HG03469 (cell line): ENCODE results near the gene TLE4.
A peak's percentile ranks its signal among the peaks of the same experiment; 100 is the strongest.
"Not testable (repeated sequence)": the region's sequence is repeated elsewhere in the genome, so short reads cannot be mapped to it uniquely, and the experiment has no call there.

Experiments
- ATAC-seq: cut with Tn5 transposase; IDR thresholded peaks from one replicate; pipeline ENCODE4 v1.9.1; 2021; ENCODE audit warnings: mild to moderate bottlenecking, moderate library complexity, moderate number of reproducible peaks; ENCODE audit not compliant: unreplicated experiment

Gene TLE4

GRCh38 chr9:79630521-79631403, 59.0 kb downstream of the TLE4 start:
- peak; percentile 85 for ATAC-seq

- no peak for ATAC-seq
Measured at GRCh38 chr9:79632060-79632459, 60.3 kb downstream of the TLE4 start.

DNA sequence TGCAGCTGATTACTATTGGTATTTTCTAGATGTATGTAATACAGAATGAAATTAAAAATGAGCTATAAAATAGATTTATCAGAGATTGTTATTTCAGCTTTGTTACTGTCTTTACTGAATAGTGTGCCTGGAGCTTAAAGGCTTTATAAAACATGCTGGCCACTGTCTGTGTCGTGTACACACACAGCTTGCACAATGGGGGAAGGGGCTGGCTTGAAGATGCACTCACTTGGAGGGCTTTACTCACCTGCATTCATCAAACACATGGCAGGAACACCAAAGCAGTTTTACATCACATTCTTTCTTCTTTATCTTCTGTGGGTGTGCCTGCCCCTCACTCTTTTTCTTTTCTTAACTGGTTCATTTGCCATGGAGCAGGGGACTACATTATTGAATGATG, 60.9 kb downstream of the TLE4 start:
- no peak for ATAC-seq

DNA sequence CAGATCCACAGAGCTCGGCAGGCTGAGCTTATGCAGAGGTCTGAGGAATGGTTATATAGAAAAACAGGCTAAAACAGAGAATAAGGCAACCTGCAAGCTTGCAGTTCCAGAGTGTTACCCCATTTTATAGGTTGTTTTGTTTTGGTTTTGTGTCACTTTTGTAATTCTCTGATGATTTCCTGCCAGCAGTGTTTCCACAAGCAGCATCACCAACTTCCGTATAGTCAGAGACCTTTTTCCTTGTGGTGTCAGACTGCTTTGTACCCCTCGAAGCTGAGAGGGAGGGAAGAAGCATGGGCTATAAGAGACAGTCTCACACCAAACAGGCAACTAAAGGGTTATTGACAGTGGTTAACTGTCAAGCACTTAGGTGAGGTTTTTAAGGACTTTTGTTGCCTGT, 61.8 kb downstream of the TLE4 start:
- no peak for ATAC-seq

- no peak for ATAC-seq
Measured at GRCh38 chr9:79637177-79637925, 65.6 kb downstream of the TLE4 start.

DNA sequence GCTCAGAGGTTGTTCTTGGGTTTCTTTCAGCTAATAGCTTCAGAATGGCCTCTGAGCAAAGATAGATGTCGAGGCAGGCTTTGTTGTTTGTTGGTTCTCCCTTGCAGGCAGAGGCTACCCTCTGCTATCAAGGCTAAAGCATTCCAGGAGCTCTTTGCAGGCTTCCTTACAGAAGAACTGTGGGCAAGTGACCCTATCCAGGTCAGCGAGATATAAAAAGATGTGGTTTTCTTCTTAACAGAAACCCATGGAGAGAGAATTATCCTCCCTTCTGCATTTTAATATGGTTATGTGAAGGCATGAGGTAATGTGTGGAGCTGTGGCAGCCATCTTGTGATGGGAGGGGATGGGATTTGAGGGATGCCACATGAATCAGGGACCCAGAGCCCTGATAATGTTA, 67.0 kb downstream of the TLE4 start:
- no peak for ATAC-seq

DNA sequence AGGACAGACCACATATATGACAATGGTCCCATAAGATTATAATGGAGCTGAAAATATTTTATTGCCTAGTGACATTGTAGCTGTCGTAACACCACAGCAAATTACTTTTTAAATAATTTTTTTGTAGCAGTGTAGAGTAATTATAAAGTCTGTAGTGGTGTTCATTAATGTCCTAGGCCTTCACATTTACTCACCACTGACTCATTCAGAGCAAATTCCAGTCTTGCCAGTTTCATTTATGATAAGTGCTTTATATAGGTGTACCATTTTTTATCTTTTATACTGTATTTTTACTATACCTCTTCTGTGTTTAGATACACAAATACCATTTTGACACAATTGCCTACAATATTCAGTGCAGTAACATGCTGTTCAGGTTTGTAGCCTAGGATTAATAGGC, 67.6 kb downstream of the TLE4 start:
- no peak for ATAC-seq

- not testable (repeated sequence) for ATAC-seq
Measured at GRCh38 chr9:79640067-79640466, 68.3 kb downstream of the TLE4 start.

DNA sequence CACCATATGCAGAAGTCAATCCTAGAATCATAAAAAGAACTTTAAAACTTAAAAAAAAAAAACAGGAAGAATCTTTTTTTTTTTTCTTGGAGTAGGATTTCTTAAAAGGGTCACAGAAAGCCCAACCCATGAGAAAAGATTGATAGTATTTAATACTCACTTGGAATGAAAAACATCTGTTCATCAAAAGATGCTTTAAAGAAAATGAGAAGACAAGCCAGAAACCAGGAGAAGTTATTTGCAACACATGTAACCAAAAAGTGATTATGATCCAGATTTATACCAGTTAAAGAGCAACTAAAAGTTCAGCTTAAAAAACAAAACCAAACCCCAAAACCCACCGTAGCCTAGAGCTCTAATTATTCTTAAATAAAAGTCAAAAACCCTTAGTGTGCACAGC, 69.3 kb downstream of the TLE4 start:
- ATAC-seq: no peak

- ATAC-seq: no peak
Measured at GRCh38 chr9:79642671-79643070, 70.9 kb downstream of the TLE4 start.

DNA sequence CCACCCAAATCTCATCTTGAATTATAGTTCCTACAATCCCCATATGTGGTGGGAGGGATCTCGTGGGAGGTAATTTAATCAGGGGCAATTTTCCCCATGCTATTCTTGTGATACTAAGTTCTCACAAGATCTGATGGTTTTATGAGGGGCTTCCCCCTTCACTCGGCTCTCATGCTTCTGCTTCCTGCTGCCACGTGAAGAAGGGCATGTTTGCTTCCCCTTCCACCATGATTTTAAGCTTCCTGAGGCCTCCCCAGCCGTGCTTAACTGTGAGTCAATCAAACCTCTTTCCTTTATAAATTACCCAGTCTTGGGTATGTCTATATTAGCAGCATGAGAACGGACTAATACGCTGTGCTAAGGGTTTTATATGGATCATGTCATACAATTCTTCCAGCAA, 72.3 kb downstream of the TLE4 start:
- no peak for ATAC-seq

GRCh38 chr9:79644601-79645000, 72.8 kb downstream of the TLE4 start:
- no peak for ATAC-seq

DNA sequence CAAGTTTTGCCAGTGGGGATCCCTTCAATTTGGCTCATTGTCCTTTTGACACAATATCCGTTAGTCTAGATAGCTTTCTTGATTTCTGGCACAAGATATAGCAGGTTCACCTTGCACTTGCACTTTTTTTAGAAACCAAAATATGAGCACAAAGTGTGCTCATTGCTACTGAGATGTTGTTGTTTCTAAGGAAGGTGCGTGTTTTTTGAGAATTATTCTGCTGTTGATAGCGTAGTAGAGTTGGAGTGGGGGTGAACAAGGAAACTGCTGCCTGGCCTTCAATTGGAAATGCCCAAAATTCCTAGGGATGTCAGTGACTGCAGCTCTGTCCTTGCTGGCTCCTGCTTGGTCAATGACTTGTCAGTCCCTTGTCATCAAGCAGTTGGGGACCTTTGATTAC, 73.3 kb downstream of the TLE4 start:
- ATAC-seq: no peak

DNA sequence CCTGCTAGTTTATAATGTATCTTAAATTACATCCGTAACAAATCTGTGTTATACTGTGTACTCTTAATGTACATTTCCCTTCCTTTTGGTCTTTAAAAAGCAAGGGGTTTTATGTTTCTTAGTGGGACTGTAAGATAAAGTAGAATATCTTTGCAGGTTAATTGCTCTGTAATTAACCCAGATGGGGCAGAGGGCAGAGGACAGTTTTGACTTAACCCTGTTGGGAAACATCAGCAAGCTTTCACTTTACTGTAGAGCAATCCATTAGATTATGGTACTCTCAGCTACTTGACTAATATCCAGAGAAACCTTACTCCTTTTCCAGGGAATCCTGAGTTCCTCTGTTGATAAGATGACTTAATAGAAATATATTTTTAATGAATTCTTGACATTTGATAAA, 74.3 kb downstream of the TLE4 start:
- ATAC-seq: no peak

- ATAC-seq: no peak
Measured at GRCh38 chr9:79651251-79651795, 79.6 kb downstream of the TLE4 start.

DNA sequence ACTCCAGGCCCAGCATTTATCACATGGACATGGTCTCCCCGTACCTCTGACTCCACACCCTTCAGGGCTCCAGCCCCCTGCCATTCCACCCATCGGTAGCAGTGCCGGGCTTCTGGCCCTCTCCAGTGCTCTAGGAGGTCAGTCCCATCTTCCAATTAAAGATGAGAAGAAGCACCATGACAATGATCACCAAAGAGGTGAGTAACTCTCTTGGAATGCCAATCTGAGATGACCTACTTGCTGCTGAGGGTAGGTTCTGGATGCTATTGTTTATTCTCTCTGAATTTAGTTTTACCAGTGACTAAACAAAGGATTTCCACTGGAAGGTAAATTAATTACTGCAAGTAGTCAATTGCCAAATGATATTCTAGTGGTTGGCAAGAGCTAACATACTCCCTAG, 80.8 kb downstream of the TLE4 start:
- ATAC-seq: no peak

- ATAC-seq: not testable (repeated sequence)
Measured at GRCh38 chr9:79654591-79655382, 83.0 kb downstream of the TLE4 start.

DNA sequence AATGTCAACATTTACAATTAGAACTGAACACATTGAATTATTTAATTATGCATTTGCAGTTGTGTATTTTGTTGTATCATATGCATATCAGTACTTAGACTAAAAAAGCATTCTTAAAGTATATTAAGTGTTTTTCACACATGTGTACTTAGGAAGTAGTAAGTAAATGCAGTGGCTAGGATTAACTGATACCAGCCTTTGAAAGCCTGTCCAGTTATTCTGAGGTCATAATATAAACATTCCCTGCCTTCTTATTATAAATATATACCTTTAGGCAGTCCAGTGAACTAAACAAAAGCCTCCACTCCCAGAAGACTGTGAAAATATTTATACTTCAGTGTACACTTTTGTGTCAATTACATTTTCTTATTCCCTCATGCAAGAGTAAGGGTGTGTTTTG, 83.8 kb downstream of the TLE4 start:
- no peak for ATAC-seq

- no peak for ATAC-seq
Measured at GRCh38 chr9:79656169-79656568, 84.4 kb downstream of the TLE4 start.

GRCh38 chr9:79657891-79658290, 86.1 kb downstream of the TLE4 start:
- ATAC-seq: no peak

GRCh38 chr9:79658926-79659325, 87.2 kb downstream of the TLE4 start:
- no peak for ATAC-seq
